Limb (tissue), 2 donors: ENCODE results near the gene SETD3.
"Not testable (repeated sequence)": the region's sequence is repeated elsewhere in the genome, so short reads cannot be mapped to it uniquely, and the experiment has no call there.

Source experiments
- DNase-seq, 2 donors: peaks; one replicate each; pipeline ENCODE4 v3.0.0-alpha.2; 2016; ENCODE audit errors: extremely low spot score in 2 of 2

The SETD3 gene

GRCh38 chr14:99361596-99362215 is 119.0 kb downstream of the SETD3 start:
- no peak for DNase-seq

- DNase-seq = no peak
These were observed 119.7 kb downstream of the SETD3 start for GRCh38 chr14:99360774-99361595.

DNA sequence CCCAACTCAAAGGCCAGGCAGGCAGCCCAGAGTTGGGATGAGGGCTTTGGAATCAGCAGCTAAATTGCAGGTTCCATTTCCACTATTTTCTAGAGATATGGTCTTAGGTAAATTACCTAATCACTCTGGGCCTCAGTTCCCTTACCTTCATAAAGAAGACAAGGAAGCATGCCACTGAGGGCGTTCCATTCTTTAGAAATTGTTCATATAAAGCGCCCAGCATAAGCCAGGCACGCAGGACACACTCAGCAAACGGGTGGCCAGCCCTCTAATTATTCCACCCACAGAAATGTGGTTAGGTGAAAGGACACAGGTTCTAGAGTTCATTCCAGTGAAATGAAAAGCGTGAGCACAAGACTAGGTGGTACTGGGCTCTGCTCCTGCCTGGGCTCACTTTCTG is 120.8 kb downstream of the SETD3 start:
- no peak for DNase-seq

- DNase-seq = no peak
These were observed 122.7 kb downstream of the SETD3 start for GRCh38 chr14:99357916-99358390.

- no peak for DNase-seq
These were observed 123.3 kb downstream of the SETD3 start for GRCh38 chr14:99357151-99357915.

GRCh38 chr14:99356031-99356608 is 124.5 kb downstream of the SETD3 start:
- DNase-seq = no peak

DNA sequence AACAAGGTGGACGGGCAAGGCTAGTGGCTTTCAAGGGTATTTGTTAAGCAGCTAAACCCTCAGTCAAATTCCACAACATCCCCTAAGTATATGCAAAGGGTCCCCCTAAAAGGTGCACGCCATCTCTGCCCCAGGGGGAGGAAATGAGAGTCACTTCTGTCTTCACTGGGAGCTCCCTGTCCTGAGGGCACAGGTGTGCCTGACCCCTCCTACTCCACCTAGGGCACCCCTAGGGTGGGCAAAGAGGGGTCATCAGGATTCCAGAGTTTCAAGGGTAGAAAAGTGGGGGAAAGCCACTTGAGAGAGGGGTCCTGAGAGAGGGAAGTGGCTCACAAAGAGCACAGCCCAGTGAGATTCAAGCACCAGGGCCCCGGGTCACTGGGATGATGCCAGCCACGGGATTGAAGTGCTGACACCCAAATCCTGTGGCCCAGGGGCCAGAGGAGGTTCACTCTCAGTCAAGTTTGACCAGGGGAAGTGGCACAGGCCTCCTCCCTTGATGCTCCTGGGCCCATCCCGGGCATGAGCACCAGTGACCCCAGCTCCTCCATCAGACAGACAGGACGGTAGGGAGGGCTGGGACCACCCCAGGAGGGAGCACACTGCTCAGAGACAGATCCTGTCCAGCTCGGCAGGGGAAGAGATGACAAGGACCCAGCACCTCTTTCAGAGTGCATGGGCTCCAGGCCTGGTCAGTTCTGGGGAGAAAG is 126.3 kb downstream of the SETD3 start:
- no peak for DNase-seq

DNA sequence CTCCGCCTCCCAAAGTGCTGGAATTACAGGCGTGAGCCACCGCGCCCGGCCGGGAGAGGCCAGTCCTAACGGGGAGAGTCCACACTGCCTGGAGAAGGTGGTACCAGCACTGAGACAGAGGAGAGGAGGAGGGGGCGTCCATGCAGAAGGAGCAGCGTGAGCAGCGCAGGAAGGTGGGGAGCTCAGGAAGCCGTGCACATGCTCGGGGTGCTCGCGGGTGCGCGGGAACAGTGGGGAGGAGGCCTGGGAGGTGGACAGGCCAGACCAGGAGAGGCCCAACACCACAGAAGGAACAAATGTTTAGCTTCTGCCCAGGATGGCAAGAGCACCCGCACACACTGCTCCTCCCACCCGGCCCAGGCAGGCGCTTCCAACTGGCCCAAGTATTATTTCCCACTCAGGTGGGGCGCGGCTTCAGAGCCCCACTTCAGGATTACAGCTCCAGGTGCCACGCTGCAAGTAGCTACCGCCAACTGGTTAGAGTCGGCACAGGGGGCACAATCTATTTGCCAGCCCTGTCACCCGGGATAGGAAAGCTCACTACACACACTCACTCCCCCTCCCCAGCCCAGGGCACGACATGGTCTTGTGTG is 127.9 kb downstream of the SETD3 start:
- DNase-seq = no peak

- no peak for DNase-seq
These were observed 129.3 kb downstream of the SETD3 start for GRCh38 chr14:99351166-99352007.

DNA sequence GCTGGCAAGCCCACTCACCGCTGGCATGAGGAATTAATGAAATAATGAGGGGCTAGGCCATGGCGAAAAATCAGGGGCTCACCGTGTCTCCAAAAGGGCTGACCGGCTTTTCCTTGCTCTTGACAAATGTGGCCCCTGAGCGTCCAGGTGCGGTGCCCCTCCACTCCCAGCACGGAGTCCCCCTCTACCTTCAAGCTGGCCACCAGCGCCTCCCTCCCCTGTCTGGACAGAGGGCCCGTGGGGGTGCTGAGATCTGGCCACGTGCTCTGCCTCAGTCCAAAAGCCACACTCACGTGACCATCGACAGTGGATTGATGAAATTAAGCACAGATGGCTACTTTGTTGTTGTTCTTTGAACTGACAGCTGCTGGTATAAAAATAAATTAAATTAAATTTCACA is 129.9 kb downstream of the SETD3 start:
- no peak for DNase-seq

GRCh38 chr14:99349721-99350495 is 130.8 kb downstream of the SETD3 start:
- no peak for DNase-seq

- no peak for DNase-seq
These were observed 131.6 kb downstream of the SETD3 start for GRCh38 chr14:99348816-99349614.

- not testable (repeated sequence) for DNase-seq
These were observed 132.4 kb downstream of the SETD3 start for GRCh38 chr14:99348231-99348630.
